SK-N-SH (cell line): Measurements from ENCODE around the gene SMARCD2.
"Not testable (repeated sequence)": the region's sequence is repeated elsewhere in the genome, so short reads cannot be mapped to it uniquely, and the experiment has no call there.

Source experiments
- EP300 ChIP-seq, 2 experiments: IDR thresholded peaks; 2 replicates each; pipeline versions ENCODE4 v1.4.0 to v1.6.1; 2012; ENCODE audit warnings: borderline replicate concordance in 1 of 2, low read depth in 1 of 2, low read length in 1 of 2
- FOSL2 ChIP-seq: IDR thresholded peaks from 2 replicates; pipeline ENCODE4 v1.4.0; 2012; ENCODE audit warnings: low read depth, mild to moderate bottlenecking, moderate library complexity, borderline replicate concordance
- MXI1 ChIP-seq: IDR thresholded peaks from 2 replicates; pipeline ENCODE4 v1.6.1; 2012; ENCODE audit warnings: mild to moderate bottlenecking, low read depth, low read length, improper control_type of control experiment
- POLR2AphosphoS5 ChIP-seq: IDR thresholded peaks from 2 replicates; pipeline ENCODE4 v1.6.1; 2012; ENCODE audit warnings: low read depth, low read length
- SIN3A ChIP-seq: IDR thresholded peaks from 2 replicates; pipeline ENCODE4 v1.6.1; 2012; ENCODE audit warnings: low read depth, mild to moderate bottlenecking, low read length, moderate library complexity, borderline replicate concordance
- TF ChIP-seq, protein P1 (sequence below): fragments of 200-600 bp; sonication (generic); IDR thresholded peaks from 2 replicates; pipeline ENCODE4 v1.6.1; 2017; ENCODE audit warnings: antibody characterized with exemption, mild to moderate bottlenecking, moderate library complexity

GRCh38 chr17:63866625-63867024 is 24.1 kb upstream of the SMARCD2 start:
- TF ChIP-seq, protein P1, sequence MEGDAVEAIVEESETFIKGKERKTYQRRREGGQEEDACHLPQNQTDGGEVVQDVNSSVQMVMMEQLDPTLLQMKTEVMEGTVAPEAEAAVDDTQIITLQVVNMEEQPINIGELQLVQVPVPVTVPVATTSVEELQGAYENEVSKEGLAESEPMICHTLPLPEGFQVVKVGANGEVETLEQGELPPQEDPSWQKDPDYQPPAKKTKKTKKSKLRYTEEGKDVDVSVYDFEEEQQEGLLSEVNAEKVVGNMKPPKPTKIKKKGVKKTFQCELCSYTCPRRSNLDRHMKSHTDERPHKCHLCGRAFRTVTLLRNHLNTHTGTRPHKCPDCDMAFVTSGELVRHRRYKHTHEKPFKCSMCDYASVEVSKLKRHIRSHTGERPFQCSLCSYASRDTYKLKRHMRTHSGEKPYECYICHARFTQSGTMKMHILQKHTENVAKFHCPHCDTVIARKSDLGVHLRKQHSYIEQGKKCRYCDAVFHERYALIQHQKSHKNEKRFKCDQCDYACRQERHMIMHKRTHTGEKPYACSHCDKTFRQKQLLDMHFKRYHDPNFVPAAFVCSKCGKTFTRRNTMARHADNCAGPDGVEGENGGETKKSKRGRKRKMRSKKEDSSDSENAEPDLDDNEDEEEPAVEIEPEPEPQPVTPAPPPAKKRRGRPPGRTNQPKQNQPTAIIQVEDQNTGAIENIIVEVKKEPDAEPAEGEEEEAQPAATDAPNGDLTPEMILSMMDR: not testable (repeated sequence)
- not testable (repeated sequence) for TF ChIP-seq SIN3A; EP300 (IDR thresholded peaks at IDR 0.05; ENCODE audit: borderline replicate concordance in 1 of 2, low read depth in 1 of 2, low read length in 1 of 2); POLR2AphosphoS5; FOSL2; MXI1
